DMS53 (cell line): ENCODE data around the gene ZNF423.
A peak's percentile ranks its signal among the peaks of the same experiment; 100 is the strongest.
"Not testable (repeated sequence)": the region's sequence is repeated elsewhere in the genome, so short reads cannot be mapped to it uniquely, and the experiment has no call there.

Source experiments
- DNase-seq: peaks from one replicate; lab custom pipeline; 2025; lab: John Stamatoyannopoulos, UW

The ZNF423 gene

GRCh38 chr16:49855822-49856671 is at the start of gene ZNF423:
ZNF423 (minus strand) TSS chr16:49856112; CDS start chr16:49855774, 338 bp downstream.
- no peak for DNase-seq

GRCh38 chr16:49904348-49905062 is 48.6 kb upstream of the ZNF423 start:
- DNase-seq = no peak

GRCh38 chr16:49902908-49903307 is 47.0 kb upstream of the ZNF423 start:
- DNase-seq = no peak

GRCh38 chr16:49901711-49902110 is 45.8 kb upstream of the ZNF423 start:
- no peak for DNase-seq

GRCh38 chr16:49900875-49901274 is 45.0 kb upstream of the ZNF423 start:
- no peak for DNase-seq

- DNase-seq = no peak
Measured at GRCh38 chr16:49899991-49900695, 44.2 kb upstream of the ZNF423 start.

GRCh38 chr16:49896447-49896964 is 40.6 kb upstream of the ZNF423 start:
- DNase-seq = no peak

GRCh38 chr16:49890876-49891275 is 35.0 kb upstream of the ZNF423 start:
- peak; percentile 7 for DNase-seq

GRCh38 chr16:49889725-49890397 is 33.9 kb upstream of the ZNF423 start:
- no peak for DNase-seq

GRCh38 chr16:49886554-49887094 is 30.7 kb upstream of the ZNF423 start:
- DNase-seq = no peak

- no peak for DNase-seq
Measured at GRCh38 chr16:49884033-49885015, 28.4 kb upstream of the ZNF423 start.

- DNase-seq = no peak
Measured at GRCh38 chr16:49883076-49884014, 27.4 kb upstream of the ZNF423 start.

GRCh38 chr16:49881890-49882289 is 26.0 kb upstream of the ZNF423 start:
- DNase-seq = no peak

- not testable (repeated sequence) for DNase-seq
Measured at GRCh38 chr16:49878540-49878939, 22.6 kb upstream of the ZNF423 start.

- DNase-seq = no peak
Measured at GRCh38 chr16:49876716-49877129, 20.8 kb upstream of the ZNF423 start.

GRCh38 chr16:49875806-49876715 is 20.1 kb upstream of the ZNF423 start:
- DNase-seq = no peak

- no peak for DNase-seq
Measured at GRCh38 chr16:49874613-49875237, 18.8 kb upstream of the ZNF423 start.

- not testable (repeated sequence) for DNase-seq
Measured at GRCh38 chr16:49871824-49872223, 15.9 kb upstream of the ZNF423 start.
